Lower lobe of right lung (tissue), 2 donors: Measurements from ENCODE around the gene SH3BP1. TPM values are rescaled to one million over a fixed set of nuclear protein-coding genes. Genes with fewer than 3 reads are reported as not detected.

Source experiments
- ATAC-seq, 2 donors: fragments of 200-7000 bp; cut with Tn5 transposase; one replicate each; pipeline ENCODE4 v1.9.1; 2020 to 2022; ENCODE audit warnings: mild to moderate bottlenecking in 2 of 2, moderate library complexity in 2 of 2
- DNase-seq: peaks from one replicate; pipeline ENCODE4 v3.0.0-alpha.2; 2020
- H3K27ac ChIP-seq: fragments of 200-600 bp; one replicate; pipeline ENCODE4 v1.8.0; 2022
- H3K27me3 ChIP-seq: fragments of 200-600 bp; one replicate; pipeline ENCODE4 v1.8.0; 2022; ENCODE audit warnings: low read depth
- H3K36me3 ChIP-seq: fragments of 200-600 bp; one replicate; pipeline ENCODE4 v1.8.0; 2022; ENCODE audit warnings: mild to moderate bottlenecking
- H3K4me1 ChIP-seq: fragments of 200-600 bp; one replicate; pipeline ENCODE4 v1.8.0; 2022
- H3K4me3 ChIP-seq: fragments of 200-600 bp; one replicate; pipeline ENCODE4 v1.8.0; 2022; ENCODE audit warnings: mild to moderate bottlenecking
- H3K9me3 ChIP-seq: fragments of 200-600 bp; one replicate; pipeline ENCODE4 v1.8.0; 2022
- intact Hi-C: fragments of 100-400 bp; cut with DNase I; formaldehyde crosslinking; loops from one replicate; pipeline ENCODE4 v1.11.0; 2022
- total RNA-seq: library from RNA; stranded (reverse); fragmentation: NEBNext Ultra II Directional; extraction: Animal tissue kit (Norgen Biotek cat#: 25700); gene quantifications from one replicate; pipeline ENCODE4 v1.2.1, GENCODE V29; 2021
- TF ChIP-seq, protein P1 (sequence below): fragments of 200-600 bp; IDR thresholded peaks from one replicate; pipeline ENCODE4 v1.8.0; 2022; ENCODE audit warnings: antibody characterized with exemption, mild to moderate bottlenecking
- donor health status: DM: no; HTN: yes; CAD: no; lungs with severe emphysema.

Gene SH3BP1
- total RNA-seq, 1 donor from 2014 or later, result 34.8 TPM

DNA sequence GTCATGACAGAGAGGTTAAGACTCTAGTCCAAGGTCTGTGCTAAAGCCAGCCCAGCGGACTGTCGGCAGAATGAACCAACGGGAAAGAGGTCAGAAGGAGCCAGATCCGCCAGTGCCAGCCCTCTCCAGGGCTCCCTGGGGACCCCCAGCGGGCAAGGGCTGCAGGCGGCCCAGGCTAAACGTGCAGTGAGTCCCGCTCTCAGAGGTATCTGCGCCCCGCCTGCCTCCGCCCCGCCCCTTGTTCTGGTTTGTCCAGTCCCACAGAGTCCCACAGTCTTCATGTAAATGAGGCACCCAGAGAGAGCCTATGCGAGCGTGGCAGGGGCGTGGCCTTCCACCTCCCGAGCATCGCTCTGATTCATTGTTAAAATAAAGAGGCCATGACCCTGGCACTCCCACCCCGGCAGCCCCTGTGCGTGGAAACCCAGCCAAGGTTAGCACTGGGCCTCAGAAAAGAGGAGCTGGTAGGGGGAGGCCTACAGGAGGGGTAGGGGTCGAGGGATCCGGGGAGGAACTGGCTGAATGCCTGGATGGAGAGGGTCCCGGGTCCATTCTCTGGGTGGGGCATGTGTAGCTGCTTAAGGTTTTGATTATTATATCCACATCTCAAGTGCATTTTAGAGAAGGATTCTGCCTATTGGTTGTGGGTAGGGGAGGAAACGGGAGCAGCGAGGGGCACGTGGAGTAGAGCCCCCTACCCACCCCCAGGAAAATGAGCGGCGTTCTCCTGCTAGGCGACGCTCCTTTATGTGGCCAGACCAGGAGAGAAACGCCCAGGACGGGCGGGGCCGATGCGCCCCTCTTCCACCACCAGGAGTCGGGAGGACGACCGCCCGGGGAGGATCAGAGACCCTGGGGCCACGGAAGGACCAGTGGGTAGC lies 57.4 kb downstream of the SH3BP1 start, which contains the start of gene TRIOBP:
Gene TRIOBP (plus strand): TSS at position 392 of the 881 bp plus-strand sequence. CDS start 4,318 bp downstream, outside the sequence.
- DNase-seq (peak; percentile 97), ATAC-seq (peak; percentile 97 to 99)
- Histone ChIP-seq H3K4me1 (peaks cover 16% of the 10 kb centered on the region), H3K4me3 (peak within 1 kb of the TSS; percentile 30), H3K36me3 (peaks cover 28% of the 10 kb centered on the region), H3K27me3 (no peaks in the 10 kb centered on the region), H3K27ac (no peak within 1 kb of the TSS), H3K9me3 (no peaks in the 10 kb centered on the region)
- intact Hi-C loops, result no loop called here
- TF ChIP-seq, protein P1, sequence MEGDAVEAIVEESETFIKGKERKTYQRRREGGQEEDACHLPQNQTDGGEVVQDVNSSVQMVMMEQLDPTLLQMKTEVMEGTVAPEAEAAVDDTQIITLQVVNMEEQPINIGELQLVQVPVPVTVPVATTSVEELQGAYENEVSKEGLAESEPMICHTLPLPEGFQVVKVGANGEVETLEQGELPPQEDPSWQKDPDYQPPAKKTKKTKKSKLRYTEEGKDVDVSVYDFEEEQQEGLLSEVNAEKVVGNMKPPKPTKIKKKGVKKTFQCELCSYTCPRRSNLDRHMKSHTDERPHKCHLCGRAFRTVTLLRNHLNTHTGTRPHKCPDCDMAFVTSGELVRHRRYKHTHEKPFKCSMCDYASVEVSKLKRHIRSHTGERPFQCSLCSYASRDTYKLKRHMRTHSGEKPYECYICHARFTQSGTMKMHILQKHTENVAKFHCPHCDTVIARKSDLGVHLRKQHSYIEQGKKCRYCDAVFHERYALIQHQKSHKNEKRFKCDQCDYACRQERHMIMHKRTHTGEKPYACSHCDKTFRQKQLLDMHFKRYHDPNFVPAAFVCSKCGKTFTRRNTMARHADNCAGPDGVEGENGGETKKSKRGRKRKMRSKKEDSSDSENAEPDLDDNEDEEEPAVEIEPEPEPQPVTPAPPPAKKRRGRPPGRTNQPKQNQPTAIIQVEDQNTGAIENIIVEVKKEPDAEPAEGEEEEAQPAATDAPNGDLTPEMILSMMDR, result peak; percentile 50

DNA sequence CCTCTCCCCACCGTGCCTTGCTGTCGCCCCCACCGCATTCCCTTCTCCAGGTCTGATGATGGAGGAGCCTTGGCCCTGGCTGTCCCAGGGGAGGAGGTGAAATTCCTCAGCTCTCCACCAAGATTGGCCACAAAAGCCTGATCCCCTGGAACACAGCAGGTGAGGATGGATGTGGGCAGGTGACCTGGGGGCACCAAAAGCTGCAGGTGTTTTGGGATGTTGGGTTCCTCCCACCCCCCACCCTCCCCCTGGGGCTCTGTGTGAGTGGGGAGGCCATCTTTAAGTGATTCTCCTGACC lies 58.0 kb downstream of the SH3BP1 start:
- peaks cover 19% of the 10 kb centered on the region for H3K4me1 ChIP-seq
- H3K9me3 ChIP-seq, result no peaks in the 10 kb centered on the region
- no peak overlapping the region for H3K27ac ChIP-seq
- no peak for ATAC-seq
- H3K4me3 ChIP-seq, result no peak overlapping the region
- intact Hi-C loops, result no loop called here
- peaks cover 22% of the 10 kb centered on the region for H3K36me3 ChIP-seq
- TF ChIP-seq, protein P1, result no peak
- DNase-seq, result no peak
- no peaks in the 10 kb centered on the region for H3K27me3 ChIP-seq

DNA sequence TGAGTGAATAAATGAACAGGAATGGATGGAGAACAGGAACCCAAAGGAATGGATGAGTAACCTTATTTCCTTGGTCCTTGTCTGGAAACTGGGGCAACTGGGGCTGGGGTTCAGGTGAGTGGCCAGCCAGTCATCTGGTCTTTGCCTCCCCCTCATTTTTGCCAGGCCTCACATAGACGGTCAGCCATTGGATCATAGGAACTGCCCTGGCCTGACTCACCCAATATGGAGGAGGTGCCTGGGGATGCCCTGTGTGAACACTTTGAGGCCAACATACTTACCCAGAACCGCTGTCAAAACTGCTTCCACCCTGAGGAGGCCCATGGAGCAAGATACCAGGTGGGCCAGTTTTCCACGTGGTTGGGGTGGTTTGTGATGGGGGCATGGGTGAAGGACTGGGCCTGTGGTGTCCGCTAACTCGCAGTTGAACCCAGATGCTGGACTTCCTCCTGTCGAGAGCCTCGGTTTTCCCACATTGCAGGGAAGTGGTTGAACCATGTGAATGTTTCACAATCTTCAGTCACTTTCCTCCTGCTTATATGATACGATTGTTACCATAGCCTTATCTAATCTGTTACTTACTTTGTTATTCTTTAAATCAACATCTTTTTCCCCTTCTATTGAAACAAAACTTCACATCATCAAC lies 61.8 kb downstream of the SH3BP1 start:
- H3K4me3 ChIP-seq, result no peak overlapping the region
- intact Hi-C loops, result no loop called here
- H3K9me3 ChIP-seq, result no peaks in the 10 kb centered on the region
- no peak for DNase-seq
- H3K36me3 ChIP-seq, result no peaks in the 10 kb centered on the region
- H3K27ac ChIP-seq, result no peak overlapping the region
- TF ChIP-seq, protein P1, result no peak
- no peak for ATAC-seq
- no peaks in the 10 kb centered on the region for H3K27me3 ChIP-seq
- H3K4me1 ChIP-seq, result peaks cover 14% of the 10 kb centered on the region

DNA sequence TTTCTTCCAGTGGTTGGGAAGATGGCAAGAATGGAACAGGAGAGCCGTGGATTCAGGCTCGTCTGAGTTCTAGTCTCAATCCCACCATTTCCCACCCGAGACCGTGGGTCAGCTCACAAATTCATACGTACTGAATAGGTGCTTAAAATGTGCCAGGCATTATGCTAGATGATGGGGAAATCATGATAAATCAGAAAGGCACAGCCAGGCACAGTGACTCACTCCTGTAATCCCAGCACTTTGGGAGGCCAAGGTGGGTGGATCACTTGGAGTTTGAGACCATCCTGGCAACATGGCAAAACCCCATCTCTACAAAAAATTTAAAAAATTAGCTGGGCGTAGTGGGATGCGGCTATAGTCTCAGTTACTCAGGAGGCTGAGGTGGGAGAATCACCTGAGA lies 64.4 kb downstream of the SH3BP1 start:
- no peak overlapping the region for H3K27ac ChIP-seq

DNA sequence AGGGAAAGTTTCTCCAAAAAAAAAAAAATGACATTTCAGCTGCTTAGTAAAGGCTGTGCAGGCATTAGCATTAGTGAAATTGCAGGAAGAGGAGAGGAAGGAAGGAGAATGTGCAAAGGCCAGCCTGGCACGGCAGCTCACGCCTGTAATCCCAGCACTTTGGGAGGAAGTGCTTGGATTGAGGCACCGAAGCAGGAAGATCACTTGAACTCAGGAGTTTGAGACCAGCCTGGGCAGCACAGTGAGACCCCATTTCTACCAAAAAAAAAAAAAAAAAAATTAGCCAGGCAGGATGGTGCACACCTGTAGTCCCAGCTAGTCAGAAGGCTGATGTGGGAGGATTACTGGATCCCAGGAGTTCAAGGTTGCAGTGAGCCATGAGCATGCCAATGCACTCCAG lies 65.2 kb downstream of the SH3BP1 start:
- H3K9me3 ChIP-seq, result no peaks in the 10 kb centered on the region
- no peaks in the 10 kb centered on the region for H3K27me3 ChIP-seq
- H3K36me3 ChIP-seq, result no peaks in the 10 kb centered on the region
- no peak overlapping the region for H3K27ac ChIP-seq
- peaks cover 12% of the 10 kb centered on the region for H3K4me1 ChIP-seq
- H3K4me3 ChIP-seq, result no peak overlapping the region
- TF ChIP-seq, protein P1, result no peak
- no peak for ATAC-seq
- intact Hi-C loops, result no loop called here
- DNase-seq, result no peak

More for the DNA sequence above, 64.4 kb downstream of the SH3BP1 start:
- H3K36me3 ChIP-seq, result no peaks in the 10 kb centered on the region
- H3K27me3 ChIP-seq, result no peaks in the 10 kb centered on the region
- H3K4me1 ChIP-seq, result peaks cover 9% of the 10 kb centered on the region
- TF ChIP-seq, protein P1, result no peak
- H3K9me3 ChIP-seq, result no peaks in the 10 kb centered on the region
- no peak for ATAC-seq
- intact Hi-C loops, result no loop called here
- DNase-seq, result no peak
- no peak overlapping the region for H3K4me3 ChIP-seq
